Fibroblast of the conjunctiva (primary cell): Measurements from ENCODE around the gene TLK2.
"Not testable (repeated sequence)": the region's sequence is repeated elsewhere in the genome, so short reads cannot be mapped to it uniquely, and the experiment has no call there.

Source experiments
- DNase-seq: peaks from one replicate; pipeline ENCODE4 v3.0.0-alpha.2; 2010; ENCODE audit warnings: low read depth

The TLK2 gene

DNA sequence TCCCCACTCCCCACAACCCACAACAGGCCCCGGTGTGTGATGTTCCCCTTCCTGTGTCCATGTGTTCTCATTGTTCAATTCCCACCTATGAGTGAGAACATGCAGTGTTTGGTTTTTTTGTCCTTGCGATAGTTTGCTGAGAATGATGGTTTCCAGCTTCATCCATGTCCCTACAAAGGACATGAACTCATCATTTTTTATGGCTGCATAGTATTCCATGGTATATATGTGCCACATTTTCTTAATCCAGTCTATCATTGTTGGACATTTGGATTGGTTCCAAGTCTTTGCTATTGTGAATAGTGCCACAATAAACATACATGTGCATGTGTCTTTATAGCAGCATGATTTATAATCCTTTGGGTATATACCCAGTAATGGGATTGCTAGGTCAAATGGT, 82.3 kb downstream of the TLK2 start:
- not testable (repeated sequence) for DNase-seq

DNA sequence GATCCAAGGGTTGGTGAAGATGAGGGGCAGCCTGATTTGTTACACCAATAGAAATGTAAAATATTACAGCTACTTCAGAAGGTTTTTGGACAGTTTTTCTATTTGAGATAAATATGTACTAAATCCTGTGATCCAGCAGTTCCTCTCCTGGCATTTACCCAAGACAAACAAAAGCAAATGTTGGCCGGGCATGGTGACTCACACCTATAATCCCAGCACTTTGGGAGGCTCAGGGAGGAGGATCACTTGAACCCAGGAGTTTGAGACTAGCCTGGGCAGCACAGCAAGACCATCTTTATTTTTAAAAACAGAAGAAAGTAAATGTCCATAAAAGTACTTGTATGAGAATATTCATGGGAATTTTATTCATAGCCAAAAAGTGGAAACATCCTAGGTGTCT, 84.0 kb downstream of the TLK2 start:
- DNase-seq: peak; percentile 34

DNA sequence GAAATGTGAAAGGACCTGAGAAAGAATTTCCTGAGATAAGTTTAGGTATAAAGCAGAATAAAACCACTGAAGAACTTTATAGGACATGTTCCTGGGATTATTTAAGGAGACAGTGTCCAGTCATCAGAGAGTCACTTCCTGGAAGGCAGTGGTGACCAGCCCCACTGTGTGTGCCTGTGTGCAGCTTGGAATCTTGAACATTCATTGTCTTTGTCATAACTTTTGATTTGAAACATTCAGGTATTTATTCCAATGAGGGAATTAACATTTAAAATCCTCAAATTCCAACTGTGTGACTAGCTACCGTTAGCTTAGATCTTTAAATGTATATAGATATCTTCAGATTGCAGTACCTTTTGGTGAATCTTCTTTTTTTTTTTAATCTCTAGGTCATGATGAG, 87.2 kb downstream of the TLK2 start:
- DNase-seq: no peak

DNA sequence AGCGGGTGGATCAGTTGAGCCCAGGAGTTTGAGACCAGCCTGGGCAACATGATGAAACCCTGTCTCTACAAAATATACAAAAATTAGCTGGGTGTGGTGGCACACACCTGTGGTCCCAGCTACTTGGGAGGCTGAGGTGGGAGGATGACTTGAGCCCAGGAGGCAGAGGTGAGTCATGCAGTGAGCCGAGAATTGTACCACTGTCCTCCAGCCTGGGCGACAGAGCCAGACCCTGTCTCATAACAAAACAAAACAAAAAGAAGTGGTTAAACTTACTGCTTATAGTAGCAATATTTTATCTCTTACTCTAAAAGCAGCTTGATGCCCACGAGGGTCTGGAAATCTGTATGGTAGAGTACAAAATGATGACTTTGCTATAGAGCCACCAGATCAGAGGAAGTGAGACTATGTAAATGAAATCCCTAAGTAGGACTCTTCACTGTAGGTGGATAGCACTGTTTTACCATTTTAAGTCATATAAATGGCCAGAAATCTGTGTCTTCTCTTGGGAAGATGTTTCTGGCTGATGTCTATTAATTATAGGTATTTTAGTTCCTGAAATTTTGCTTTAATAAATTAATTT, 88.5 kb downstream of the TLK2 start:
- DNase-seq: no peak

- no peak for DNase-seq
These were observed 93.9 kb downstream of the TLK2 start for GRCh38 chr17:62572488-62572887.

DNA sequence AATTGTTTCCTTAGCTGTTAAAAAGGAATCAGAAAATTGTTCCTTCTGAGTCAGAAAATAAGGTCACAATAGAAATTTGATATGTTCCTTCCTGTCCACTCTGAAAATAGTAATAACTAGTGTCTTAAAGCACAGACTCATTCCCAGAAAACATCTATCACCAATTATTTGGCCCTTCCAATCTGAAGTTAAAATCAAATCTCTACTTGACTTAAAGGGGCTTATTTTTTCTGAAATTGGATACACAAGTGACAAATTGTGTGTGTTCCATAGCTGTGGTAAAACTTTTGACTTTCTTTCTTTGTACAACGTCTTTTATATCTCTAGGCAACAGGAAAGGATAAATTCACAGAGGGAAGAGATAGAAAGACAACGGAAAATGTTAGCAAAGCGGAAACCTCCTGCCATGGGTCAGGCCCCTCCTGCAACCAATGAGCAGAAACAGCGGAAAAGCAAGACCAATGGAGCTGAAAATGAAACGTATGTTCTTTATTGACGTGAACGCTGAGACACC, 94.3 kb downstream of the TLK2 start:
- DNase-seq: no peak

DNA sequence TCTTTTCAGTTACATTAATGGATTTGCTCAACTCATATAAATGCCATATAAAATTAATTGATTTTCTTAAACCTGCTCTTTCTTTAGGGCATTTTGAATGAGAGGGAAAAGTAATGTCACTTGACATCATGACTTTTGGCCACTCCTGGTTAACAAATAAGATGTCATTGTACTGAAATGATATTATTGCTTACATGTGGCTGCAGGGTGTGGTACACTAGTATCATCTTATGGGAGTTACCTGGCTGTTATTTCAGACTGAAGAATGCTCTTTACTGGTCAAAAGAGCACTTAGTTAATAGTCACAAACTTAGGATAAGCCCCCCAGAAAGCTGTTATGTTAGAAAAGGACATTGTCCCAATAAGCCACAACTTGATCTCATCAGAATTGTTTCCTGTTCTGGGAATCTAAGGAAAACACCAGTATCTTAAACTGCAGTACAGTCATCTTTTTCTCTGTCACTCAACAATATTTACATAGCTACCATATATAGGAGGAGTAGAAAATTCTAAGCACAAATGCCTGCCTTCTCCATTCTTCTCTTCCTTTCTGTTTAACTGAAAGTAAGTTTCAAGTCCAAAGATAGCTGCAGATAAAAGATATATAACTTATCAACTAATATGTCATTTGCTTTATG, 95.0 kb downstream of the TLK2 start:
- no peak for DNase-seq

- DNase-seq: no peak
These were observed 97.8 kb downstream of the TLK2 start for GRCh38 chr17:62576382-62576781.

DNA sequence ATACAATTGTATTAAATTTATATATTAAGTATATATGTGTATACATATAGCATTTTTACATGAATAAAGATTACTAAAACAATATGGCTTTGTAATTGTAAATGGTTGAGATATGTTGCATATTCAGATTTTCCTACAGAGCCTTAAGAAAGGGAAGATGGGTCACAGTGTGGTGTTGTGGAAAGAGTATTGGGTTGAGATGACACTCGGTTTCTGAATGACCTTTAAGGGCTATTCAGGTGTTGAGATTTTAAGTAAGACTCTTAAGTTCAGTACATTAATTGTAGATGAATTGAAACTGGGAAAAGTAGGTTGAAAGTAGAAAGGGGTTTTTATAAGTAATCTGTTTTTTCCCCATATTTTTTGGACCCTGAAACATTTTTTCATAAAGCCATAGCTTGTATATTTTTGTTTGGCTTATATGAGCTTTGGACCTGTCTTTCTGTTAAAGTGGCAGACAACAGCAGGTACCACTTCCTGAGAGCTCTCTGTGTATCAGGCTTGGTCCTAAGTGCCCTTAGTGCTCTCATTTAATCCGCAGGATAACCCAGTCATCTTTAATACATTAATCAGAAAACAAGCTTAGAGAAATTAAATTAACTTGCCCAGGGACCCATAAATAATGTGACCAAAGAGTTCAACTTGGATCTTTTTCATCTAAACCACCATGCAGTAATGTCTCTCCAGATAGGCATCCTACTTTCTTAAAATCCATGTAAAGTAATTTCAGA, 100.3 kb downstream of the TLK2 start:
- DNase-seq: no peak

- DNase-seq: no peak
These were observed 102.3 kb downstream of the TLK2 start for GRCh38 chr17:62580947-62581346.

DNA sequence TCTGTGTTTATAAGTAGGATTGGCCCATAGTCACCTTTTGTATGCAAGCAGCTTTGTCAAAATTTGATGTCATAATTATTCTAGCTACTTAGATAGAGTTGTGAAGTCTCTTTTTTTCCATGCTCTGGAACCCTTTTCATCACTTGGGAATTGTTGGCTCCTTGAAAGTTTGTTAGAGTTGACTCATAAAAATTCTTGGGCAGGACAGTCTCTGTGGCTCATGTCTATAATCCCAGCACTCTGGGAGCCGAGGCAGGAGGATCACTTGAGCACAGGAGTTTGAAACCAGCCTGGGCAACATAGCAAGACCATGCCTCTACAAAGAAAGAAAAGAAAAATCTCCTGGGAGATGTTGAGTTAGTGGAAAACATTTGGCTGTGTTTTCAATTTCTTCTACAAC, 103.1 kb downstream of the TLK2 start:
- DNase-seq: no peak

DNA sequence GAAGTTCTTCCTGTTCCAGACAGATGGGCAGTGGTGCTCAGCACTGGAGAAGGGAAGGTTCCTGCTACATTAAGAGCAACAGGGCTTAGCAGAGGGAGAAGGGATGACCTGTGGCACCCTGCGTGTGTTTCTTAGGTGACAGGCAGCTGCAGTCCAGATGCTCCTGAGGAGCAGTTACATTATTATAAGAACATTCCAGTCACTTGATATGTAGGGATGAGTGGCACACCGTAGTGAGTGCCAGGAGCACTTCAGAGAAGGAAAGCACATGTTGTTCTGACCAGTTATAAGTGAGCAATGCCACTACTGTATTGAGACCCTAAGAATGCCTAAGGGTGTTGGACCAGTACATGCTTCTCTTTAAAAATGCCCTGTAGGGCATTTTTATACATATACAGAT, 108.9 kb downstream of the TLK2 start:
- no peak for DNase-seq

DNA sequence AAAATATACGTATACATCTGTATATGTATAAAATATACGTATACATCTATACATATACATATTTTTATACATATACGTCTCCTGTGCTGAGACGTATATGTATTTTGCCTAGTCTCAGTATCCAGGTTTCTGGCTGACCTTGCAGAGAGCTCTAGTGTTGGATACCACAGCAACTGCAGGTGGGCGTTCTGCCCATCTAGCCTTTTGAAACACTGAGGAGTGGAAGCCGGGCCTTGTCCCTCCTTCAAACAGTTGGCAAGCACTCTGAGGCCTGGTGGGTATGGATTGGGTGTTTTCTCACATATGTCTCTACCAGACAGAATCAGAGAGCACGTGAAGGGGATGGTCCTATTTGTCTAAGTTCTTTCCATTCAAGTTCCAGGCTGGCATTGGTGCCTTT, 109.5 kb downstream of the TLK2 start:
- DNase-seq: no peak

DNA sequence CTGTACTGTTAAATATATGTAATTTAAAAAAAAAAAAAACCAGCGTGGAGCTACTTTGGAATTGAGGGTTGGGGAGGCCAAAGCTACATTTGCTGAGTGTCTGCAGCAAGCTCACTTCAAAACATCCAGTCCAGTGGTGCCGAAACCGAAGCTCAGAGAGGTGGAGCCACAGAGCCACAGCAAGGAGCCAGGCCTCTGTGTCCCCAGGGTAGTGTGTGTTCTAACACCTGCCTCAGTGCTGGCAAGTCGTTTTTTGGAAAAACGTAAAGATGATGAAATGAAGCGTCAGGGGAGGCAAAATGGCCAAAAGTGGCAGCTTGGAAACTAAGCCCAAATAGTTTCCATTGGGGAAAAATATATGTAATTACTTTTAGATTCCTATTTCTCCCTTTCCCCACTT, 112.7 kb downstream of the TLK2 start:
- no peak for DNase-seq

DNA sequence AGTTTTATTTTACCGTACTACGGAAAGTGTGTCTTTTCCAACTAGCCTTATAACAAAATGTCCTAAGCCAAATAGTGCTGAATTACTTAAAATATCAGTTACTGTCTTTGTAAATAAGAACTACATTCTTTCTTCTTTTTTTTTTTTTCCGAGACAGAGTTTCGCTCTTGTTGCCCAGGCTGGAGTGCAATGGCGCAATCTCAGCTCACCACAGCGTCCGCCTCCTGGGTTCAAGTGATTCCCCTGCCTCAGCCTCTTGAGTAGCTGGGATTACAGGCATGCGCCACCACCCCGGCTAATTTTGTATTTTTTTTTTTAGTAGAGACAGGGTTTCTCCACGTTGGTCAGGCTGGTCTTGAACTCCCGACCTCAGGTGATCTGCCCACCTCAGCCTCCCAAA, 113.2 kb downstream of the TLK2 start:
- not testable (repeated sequence) for DNase-seq

DNA sequence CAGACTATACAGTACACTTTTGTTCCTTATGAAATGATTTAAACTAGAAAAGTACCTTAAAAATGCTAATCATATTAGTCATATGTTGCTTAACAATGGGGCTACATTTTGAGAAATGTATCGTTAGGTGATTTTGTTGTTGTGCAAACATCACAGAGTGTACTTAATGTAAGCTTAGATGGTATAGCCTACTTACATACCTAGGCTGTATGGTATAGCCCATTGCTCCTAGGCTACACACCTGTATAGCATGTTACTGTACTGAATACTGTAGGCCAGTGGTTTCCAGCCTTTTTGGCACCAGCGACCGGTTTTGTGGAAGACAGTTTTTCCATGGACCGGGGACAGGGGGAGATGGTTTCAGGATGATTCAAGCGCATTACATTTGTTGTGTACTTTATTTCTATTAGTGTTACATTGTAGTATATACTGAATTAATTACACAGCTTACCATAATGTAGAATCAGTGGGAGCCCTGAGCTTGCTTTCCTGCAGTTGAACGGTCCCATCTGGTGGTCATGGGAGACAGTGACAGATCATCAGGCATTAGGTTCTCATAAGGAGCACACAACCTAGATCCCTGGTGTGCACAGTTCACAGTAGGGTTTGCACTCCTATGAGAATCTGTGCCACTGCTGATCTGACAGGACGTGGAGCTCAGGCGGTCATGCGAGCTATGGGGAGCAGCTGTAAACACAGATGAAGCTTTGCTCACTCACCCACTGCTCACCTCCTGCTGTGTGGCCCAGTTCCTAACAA, 113.9 kb downstream of the TLK2 start:
- no peak for DNase-seq

GRCh38 chr17:62595484-62595883, 116.9 kb downstream of the TLK2 start:
- no peak for DNase-seq

GRCh38 chr17:62596662-62597061, 118.0 kb downstream of the TLK2 start:
- no peak for DNase-seq

GRCh38 chr17:62597150-62597549, 118.5 kb downstream of the TLK2 start:
- DNase-seq: no peak

DNA sequence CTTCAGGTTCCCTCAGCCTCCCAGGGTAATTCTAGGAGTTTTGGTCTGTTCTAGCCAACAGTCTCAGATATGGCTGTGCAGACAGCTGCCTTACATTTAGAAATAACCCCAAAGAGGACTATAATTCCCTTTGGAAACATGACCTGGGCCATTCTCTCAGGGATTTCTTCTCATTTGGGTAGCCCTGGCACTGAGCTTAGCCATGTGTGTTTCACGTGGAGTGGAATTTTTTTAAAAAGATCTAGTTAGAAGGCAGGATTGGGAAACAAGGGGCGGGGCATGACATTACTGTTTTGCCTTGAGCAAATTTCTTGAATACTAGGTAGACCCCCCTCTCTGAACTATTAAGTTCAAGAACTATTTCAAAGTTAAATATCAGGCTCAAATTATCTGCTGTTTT, 119.3 kb downstream of the TLK2 start:
- peak; percentile 53 for DNase-seq

- no peak for DNase-seq
These were observed 121.5 kb downstream of the TLK2 start for GRCh38 chr17:62599964-62600657.

DNA sequence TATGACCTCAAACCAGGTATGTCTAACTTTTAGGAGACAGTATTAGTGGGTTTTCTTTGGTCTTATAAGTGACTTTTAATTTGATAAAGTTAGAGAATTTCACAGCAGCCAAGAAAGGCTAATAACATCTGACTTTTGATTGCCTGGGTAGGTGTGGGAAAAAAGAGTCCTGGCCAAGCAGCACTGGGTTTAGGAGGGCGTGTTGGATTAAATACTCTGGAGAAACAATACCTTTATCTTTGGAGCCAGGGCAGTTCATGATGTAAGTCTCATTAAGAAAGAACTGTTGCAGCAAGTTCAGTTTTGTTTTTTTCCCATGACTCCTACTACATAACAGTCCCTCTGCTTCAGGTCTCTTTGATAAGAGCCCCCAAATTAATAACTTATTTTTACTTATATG, 122.2 kb downstream of the TLK2 start:
- no peak for DNase-seq
